Endothelial cell of umbilical vein (primary cell): ENCODE measurements around the gene SUSD2. TPM values are rescaled to one million over a fixed set of nuclear protein-coding genes. Genes with fewer than 3 reads are reported as not detected.

ENCODE experiments used
- BruUV-seq: library from RNA; stranded (reverse); fragments of 400-500 nt; replicated peaks from 2 replicates; lab custom pipeline; 2021; lab: Mats Ljungman, UMichigan
- CTCF ChIA-PET: fragments of 300-600, 350-600 bp; sonication (Branson Sonifier 250); formaldehyde crosslinking; loops from one replicate; lab custom pipeline; 2021; ENCODE audit warnings: antibody characterized with exemption, inconsistent platforms; lab: Charles Lee
- POLR2A ChIA-PET: fragments of 300-600, 350-600 bp; sonication (Branson Sonifier 250); formaldehyde crosslinking; loops from one replicate; lab custom pipeline; 2021; ENCODE audit warnings: antibody characterized with exemption, inconsistent platforms; lab: Charles Lee
- DNase-seq: peaks from one replicate; pipeline ENCODE4 v3.0.0-alpha.2; 2011; ENCODE audit warnings: low read depth, low spot score
- FAIRE-seq: peaks from 2 replicates; lab custom pipeline; 2011; peaks lifted over from hg19 to GRCh38; lab: Jason Lieb, UNC
- H2AFZ ChIP-seq: 2 replicates; pipeline ENCODE4 v1.6.0; 2012; ENCODE audit warnings: low read depth, low read length, control low read depth, inconsistent platforms
- H3K27ac ChIP-seq: 2 replicates; pipeline ENCODE4 v1.5.1; 2011; ENCODE audit warnings: low read depth, mild to moderate bottlenecking, control low read depth, low read length, moderate library complexity; ENCODE audit not compliant: insufficient read depth
- H3K27me3 ChIP-seq, 2 experiments: 2 replicates each; pipeline versions ENCODE4 v1.6.0 to v1.6.1; 2011; ENCODE audit warnings: low read length in 2 of 2, mixed read lengths in 1 of 2; ENCODE audit not compliant: control insufficient read depth in 2 of 2, insufficient read depth in 2 of 2
- H3K36me3 ChIP-seq, 2 experiments: 2 replicates in 1 of 2; 3 replicates in 1 of 2; pipeline ENCODE4 v1.5.1; 2011; ENCODE audit warnings: low read length in 2 of 2, mild to moderate bottlenecking in 1 of 2, moderate library complexity in 1 of 2; ENCODE audit not compliant: control insufficient read depth in 2 of 2, insufficient read depth in 2 of 2; ENCODE audit errors: extremely low read depth in 1 of 2
- H3K4me1 ChIP-seq: 3 replicates; pipeline ENCODE4 v1.5.1; 2011; ENCODE audit warnings: mild to moderate bottlenecking, low read length; ENCODE audit not compliant: control insufficient read depth, insufficient read depth; ENCODE audit errors: extremely low read depth
- H3K4me2 ChIP-seq: 2 replicates; pipeline ENCODE4 v1.6.1; 2011; ENCODE audit warnings: low read length, control low read depth, mixed read lengths; ENCODE audit not compliant: insufficient read depth
- H3K4me3 ChIP-seq, 3 experiments: fragments of 200-600 bp in 1 of 3; sonication (generic), shearing (Covaris generic) in 1 of 3; replicated peaks in 1 of 3; 2 replicates each; pipeline ENCODE4 v1.5.1; 2011 to 2016; ENCODE audit warnings: control low read depth in 3 of 3, low read length in 3 of 3, mild to moderate bottlenecking in 2 of 3, inconsistent platforms in 1 of 3, low read depth in 1 of 3, moderate library complexity in 1 of 3; ENCODE audit not compliant: insufficient read depth in 1 of 3
- H3K79me2 ChIP-seq: 2 replicates; pipeline ENCODE4 v1.6.0; 2012; ENCODE audit warnings: low read length, inconsistent platforms; ENCODE audit not compliant: control insufficient read depth, insufficient read depth
- H3K9ac ChIP-seq: replicated peaks from 2 replicates; pipeline ENCODE3; 2011; ENCODE audit warnings: low read length, control low read depth; ENCODE audit not compliant: insufficient read depth; ENCODE audit errors: extremely low read depth
- H3K9me1 ChIP-seq: replicated peaks from 3 replicates; pipeline ENCODE4 v1.6.0; 2011; ENCODE audit warnings: mild to moderate bottlenecking, low read length; ENCODE audit not compliant: control insufficient read depth, insufficient read depth; ENCODE audit errors: extremely low read depth
- H3K9me3 ChIP-seq: replicated peaks from 2 replicates; pipeline ENCODE4 v1.5.1; 2012; ENCODE audit warnings: low read length, inconsistent platforms; ENCODE audit not compliant: control insufficient read depth, insufficient read depth
- H4K20me1 ChIP-seq: replicated peaks from 2 replicates; pipeline ENCODE3; 2011; ENCODE audit warnings: mild to moderate bottlenecking, low read length; ENCODE audit not compliant: control insufficient read depth, insufficient read depth; ENCODE audit errors: extremely low read depth
- JUN ChIP-seq: IDR thresholded peaks from 2 replicates; pipeline ENCODE4 v1.6.1; 2011; ENCODE audit warnings: borderline replicate concordance, low read depth; ENCODE audit not compliant: insufficient read length, insufficient read depth
- MYC ChIP-seq: IDR thresholded peaks from one replicate; pipeline ENCODE4 v1.6.1; 2011; ENCODE audit warnings: mild to moderate bottlenecking, low read depth, low read length
- POLR2AphosphoS5 ChIP-seq: IDR thresholded peaks from 2 replicates; pipeline ENCODE4 v1.6.1; 2012; ENCODE audit warnings: low read depth, mild to moderate bottlenecking, control low read depth, low read length, moderate library complexity; ENCODE audit not compliant: insufficient read depth
- dilution Hi-C: fragments of 300-500 bp; cut with MboI; formaldehyde crosslinking; loops from one replicate; pipeline ENCODE4 v1.15.0; 2019; ENCODE audit warnings: low sequenced_read_pairs; ENCODE audit not compliant: extremely low pct_ligation_motif_present
- intact Hi-C: fragments of 100-400 bp; cut with micrococcal nuclease; formaldehyde crosslinking; loops from one replicate; pipeline ENCODE4 v1.10.0; 2022
- polyA plus RNA-seq, 4 experiments: library from polyadenylated mRNA; depleted of rRNA in 3 of 4; stranded (reverse) in 3 of 4; unstranded in 1 of 4; fragments of >200 nt; gene quantifications; 2 replicates each; pipeline versions ENCODE4 v1.2.1 to v1.2.3, GENCODE V29; 2011 to 2012; ENCODE audit warnings: missing spikeins in 1 of 4
- total RNA-seq: library from RNA; stranded (reverse); gene quantifications from 2 replicates; pipeline ENCODE4 v1.2.3, GENCODE V29; 2021
- TF ChIP-seq, protein P1 (sequence below): IDR thresholded peaks from 2 replicates; pipeline ENCODE4 v1.6.1; 2011; ENCODE audit not compliant: insufficient read depth, insufficient read length
- TF ChIP-seq, protein P2 (sequence below), 2 donors: IDR thresholded peaks; 1 replicate in 1 of 2; 2 replicates in 1 of 2; pipeline ENCODE4 v1.5.1; 2011; ENCODE audit warnings: low read length in 2 of 2, mild to moderate bottlenecking in 2 of 2, moderate library complexity in 2 of 2, control low read depth in 1 of 2, inconsistent platforms in 1 of 2, low read depth in 1 of 2; ENCODE audit not compliant: insufficient read depth in 1 of 2; ENCODE audit errors: extremely low read depth in 1 of 2

Gene SUSD2
- total and polyA plus RNA-seq, 2 donors (not counting 3 experiments of a cell fraction or from before 2014, with no cell fraction given), result 0.26 to 0.27 TPM

DNA sequence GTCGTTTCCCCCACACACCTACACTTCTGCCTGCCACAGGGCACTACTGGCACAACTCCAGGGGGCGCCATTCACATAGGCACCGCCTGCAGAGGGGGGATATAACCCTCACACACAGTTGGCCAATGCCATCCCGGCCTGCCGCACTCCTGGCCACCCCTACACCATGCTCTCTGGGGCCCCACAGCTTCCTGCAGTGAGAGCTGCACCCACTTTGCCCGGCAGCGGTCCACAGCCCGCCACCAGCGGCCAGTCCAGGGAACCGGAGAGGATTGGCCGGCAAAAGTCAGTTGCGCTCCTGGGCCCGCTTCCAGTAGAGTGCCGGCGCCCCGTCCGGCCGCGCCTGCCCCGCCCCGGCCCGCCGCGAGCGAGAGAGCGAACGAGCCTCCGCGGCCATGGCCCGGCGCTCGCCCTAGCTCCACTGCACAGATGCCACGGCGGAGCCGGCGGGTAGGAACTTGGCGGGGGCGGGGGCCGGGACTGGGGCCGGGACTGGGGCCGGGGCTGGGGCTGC lies 25.6 kb upstream of the SUSD2 start:
- H3K9me1 ChIP-seq, result no peaks in the 10 kb centered on the region
- ChIA-PET CTCF (interaction anchor here (0.8 to 4.8 kb wide), 21 partner anchors 9 to 294 kb away, joined by 3 to 40 read pairs (median 5); partner anchors contain the start of gene CABIN1), POLR2A (no interaction called here)
- no peak overlapping the region for H3K9ac ChIP-seq
- H3K36me3 ChIP-seq, result no peaks in the 10 kb centered on the region
- no peaks in the 10 kb centered on the region for H4K20me1 ChIP-seq
- peaks cover 13% of the 10 kb centered on the region for H3K4me1 ChIP-seq
- peak; percentile 83 for FAIRE-seq
- H2AFZ ChIP-seq, result peak overlapping the region; percentile 45
- H3K9me3 ChIP-seq, result no peaks in the 10 kb centered on the region
- peak; percentile 72 for DNase-seq
- TF ChIP-seq POLR2AphosphoS5 (peak; percentile 24), JUN (no peak), MYC (no peak)
- TF ChIP-seq, protein P1, sequence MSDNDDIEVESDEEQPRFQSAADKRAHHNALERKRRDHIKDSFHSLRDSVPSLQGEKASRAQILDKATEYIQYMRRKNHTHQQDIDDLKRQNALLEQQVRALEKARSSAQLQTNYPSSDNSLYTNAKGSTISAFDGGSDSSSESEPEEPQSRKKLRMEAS, result no peak
- TF ChIP-seq, protein P2, sequence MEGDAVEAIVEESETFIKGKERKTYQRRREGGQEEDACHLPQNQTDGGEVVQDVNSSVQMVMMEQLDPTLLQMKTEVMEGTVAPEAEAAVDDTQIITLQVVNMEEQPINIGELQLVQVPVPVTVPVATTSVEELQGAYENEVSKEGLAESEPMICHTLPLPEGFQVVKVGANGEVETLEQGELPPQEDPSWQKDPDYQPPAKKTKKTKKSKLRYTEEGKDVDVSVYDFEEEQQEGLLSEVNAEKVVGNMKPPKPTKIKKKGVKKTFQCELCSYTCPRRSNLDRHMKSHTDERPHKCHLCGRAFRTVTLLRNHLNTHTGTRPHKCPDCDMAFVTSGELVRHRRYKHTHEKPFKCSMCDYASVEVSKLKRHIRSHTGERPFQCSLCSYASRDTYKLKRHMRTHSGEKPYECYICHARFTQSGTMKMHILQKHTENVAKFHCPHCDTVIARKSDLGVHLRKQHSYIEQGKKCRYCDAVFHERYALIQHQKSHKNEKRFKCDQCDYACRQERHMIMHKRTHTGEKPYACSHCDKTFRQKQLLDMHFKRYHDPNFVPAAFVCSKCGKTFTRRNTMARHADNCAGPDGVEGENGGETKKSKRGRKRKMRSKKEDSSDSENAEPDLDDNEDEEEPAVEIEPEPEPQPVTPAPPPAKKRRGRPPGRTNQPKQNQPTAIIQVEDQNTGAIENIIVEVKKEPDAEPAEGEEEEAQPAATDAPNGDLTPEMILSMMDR (IDR thresholded peaks at IDR 0.05; ENCODE audit: extremely low read depth in 1 of 2, insufficient read depth in 1 of 2, low read depth in 1 of 2, low read length in 2 of 2), result peak; percentile 58 to 63
- peak overlapping the region; percentile 71 for H3K4me2 ChIP-seq
- BruUV-seq, result no TSS peak
- H3K4me3 ChIP-seq, result peak overlapping the region; percentile 53 to 91 (median 76)
- no peaks in the 10 kb centered on the region for H3K27me3 ChIP-seq
- no peak overlapping the region for H3K27ac ChIP-seq
- H3K79me2 ChIP-seq, result peaks cover 4% of the 10 kb centered on the region
- intact Hi-C loops, result loop anchor here (2.0 to 5.0 kb wide), 2 partner anchors 19 to 143 kb away; partner anchors contain the start of gene CABIN1
- dilution Hi-C loops, result no loop called here
